Activated CD4-positive, alpha-beta T cell treated with anti-CD3 and anti-CD28 coated beads, Interleukin-2, amount 50 U/mL, for 48 hours (primary cell): Measurements from ENCODE around the gene CPB2.

Source experiments
- DNase-seq, 2 experiments: peaks; one replicate each; pipeline ENCODE4 v3.0.0-alpha.2; 2020

The CPB2 gene

DNA sequence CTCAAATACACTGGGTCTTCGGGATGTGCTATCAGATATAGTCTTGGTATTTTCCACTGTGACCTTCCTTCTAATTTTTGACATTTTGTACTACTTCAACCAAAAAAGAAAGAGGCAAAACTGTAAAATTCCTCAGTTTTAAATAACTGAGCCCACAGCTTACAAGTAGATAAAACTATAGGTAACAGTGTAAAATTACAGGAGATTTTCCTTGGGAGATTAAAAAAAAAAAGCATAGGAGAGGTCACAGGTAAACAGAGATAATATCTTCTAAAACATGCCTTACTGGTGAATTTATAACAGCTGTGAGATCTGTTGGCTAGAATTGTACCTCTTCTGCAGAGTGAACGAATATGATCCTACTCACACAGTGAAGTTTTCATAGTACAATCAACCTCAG, 59.4 kb downstream of the CPB2 start:
- no peak for DNase-seq

DNA sequence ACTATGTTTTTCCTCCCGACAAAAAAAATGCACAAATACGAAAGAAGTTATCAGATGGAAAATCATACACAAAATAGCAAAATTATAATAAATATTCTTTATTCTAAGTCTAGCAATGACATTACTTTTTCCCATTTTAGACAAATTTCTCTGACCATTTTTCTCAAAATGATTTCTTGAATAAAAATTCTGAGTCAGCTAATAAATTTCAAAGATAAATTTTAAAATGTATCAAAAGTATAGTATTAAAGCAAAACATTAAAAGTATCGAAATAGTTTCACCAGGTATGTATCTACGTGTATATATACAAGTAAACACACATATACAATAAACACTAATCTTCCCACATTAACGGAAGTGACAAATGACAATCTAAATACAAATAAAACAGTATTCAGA, 61.2 kb downstream of the CPB2 start:
- DNase-seq, result no peak

GRCh38 chr13:46041419-46041839, 63.4 kb downstream of the CPB2 start:
- DNase-seq, result no peak

GRCh38 chr13:46040763-46041162, 64.1 kb downstream of the CPB2 start:
- no peak for DNase-seq

DNA sequence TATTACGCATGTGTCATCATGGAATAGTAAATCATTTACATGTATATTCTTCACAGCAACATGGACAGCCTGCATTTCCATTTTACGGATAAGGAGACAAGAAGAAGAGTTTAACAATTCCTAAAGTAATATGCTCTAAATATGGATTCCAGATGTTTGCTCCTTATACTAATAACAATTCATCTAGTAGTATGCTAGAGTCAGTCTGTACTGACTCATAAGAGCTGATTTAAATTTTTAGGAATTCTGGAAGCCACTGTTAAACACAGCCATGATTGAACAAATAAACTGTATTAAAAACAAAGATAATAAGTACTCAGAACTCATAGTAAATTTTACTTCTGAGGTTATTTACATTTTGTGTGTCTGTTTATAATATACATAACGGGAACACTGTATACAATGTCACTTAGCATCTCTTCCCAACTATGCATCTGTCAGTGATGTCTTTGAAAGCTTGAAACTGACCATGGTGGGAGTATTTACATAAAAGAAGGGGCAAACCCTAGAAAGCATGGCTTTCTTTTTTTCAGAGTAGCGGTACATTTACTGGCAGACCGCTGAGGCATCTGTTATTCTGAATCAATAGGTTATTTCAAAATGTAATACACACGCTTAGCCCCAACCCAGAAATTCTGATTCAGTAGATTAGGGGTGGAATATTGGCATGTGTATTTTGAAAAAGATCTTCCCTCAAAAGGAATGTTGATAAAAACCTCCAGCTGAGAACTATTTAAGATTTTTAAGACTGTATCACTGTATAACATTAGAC, 65.2 kb downstream of the CPB2 start:
- DNase-seq, result no peak

DNA sequence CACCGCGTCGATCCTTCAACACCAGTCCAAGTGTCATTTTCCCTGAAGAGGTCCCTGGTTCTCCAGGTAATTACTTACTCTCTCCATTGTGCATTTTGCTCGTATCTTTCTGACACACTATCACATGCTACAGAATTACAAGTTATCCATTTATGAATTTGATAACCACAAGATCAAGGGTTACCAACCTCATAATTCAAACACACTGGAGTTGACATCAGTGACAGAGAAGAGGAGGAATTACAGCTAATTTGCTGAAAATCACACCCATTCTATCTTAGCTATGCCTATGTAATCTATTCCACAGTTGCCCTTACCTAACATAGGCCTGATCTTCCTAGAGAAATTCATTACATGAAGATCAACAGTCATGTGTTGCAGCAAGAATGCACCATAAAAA, 66.5 kb downstream of the CPB2 start:
- no peak for DNase-seq

DNA sequence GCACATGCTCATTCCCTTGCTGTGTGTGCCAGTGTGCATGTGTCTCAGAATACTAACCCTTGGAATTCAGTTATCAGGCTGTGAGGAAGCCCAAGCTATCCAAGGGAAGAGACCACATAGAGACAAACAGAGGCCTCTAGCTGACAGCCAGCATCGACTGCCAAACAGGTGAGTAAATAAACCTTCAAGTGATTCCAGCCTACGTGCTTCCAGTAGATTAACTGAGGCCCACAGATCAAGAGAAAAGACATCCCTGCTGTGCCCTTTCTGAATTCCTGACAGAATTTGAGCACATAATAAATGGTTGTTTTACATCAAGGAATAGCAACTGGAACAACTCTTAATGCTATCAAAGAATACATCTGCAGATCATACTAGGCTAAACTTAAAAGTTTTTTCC, 69.8 kb downstream of the CPB2 start:
- DNase-seq, result no peak

DNA sequence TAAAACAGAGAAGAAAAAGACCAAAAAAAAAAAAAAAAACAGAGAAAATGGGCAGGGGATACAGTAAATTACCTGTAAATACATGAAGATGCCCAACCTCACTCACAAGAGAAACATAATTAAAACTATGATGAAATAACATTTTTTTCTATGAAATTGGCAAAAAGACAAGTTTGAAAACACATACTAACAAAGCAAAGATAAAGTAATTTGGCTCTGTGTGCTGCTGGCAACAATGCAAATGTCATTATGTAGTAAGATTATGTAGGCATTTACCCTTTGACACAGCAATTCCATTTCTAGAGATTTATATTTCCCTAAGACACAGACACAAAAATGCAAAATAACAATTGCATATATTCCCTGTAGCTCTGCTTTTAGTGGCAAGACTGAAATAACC, 72.5 kb downstream of the CPB2 start:
- no peak for DNase-seq

GRCh38 chr13:46031581-46032263, 73.1 kb downstream of the CPB2 start:
- no peak for DNase-seq

GRCh38 chr13:46025157-46025556, 79.7 kb downstream of the CPB2 start:
- no peak for DNase-seq

- no peak for DNase-seq
Measured at GRCh38 chr13:46022481-46022880, 82.4 kb downstream of the CPB2 start.

GRCh38 chr13:46016216-46016615, 88.6 kb downstream of the CPB2 start:
- no peak for DNase-seq

DNA sequence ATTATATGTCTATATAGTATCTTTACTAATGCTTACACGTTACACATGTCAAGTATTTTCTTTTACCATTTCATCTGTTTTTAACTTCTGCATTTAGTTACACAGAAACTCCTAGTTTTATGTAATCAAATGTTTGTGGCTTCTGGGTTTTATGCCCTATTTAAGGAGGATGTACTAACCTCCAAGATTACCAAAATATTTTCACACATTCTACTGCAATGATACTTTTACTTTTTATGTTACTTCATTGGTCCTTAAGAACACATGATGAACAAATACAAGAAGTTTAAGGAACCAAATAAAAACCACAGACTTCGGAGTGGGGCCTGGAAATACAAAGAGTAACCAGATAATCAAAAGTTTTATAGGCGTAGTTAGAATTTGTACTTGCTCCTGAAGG, 89.5 kb downstream of the CPB2 start:
- DNase-seq, result no peak

DNA sequence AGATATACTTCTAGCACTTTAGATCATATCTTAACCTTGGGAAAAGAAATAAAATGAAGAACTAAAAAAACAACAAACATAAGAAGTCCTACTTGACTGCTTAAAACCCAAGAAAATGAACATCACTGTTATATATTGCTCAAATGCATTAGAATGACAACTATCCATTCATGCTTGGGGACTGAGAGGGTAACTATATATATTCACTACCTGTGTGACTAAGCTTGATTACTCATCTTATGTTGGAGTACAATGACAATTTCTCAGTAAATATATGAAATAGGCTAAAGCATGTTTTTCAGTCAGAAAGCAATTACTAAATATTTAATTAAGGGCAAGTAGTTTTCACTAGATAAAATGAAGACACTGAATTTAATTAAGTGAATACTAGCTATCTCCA, 92.4 kb downstream of the CPB2 start:
- no peak for DNase-seq

GRCh38 chr13:46010148-46010547, 94.7 kb downstream of the CPB2 start:
- DNase-seq, result no peak

GRCh38 chr13:46008631-46009030, 96.2 kb downstream of the CPB2 start:
- DNase-seq, result no peak

- no peak for DNase-seq
Measured at GRCh38 chr13:46006688-46007452, 98.0 kb downstream of the CPB2 start.

DNA sequence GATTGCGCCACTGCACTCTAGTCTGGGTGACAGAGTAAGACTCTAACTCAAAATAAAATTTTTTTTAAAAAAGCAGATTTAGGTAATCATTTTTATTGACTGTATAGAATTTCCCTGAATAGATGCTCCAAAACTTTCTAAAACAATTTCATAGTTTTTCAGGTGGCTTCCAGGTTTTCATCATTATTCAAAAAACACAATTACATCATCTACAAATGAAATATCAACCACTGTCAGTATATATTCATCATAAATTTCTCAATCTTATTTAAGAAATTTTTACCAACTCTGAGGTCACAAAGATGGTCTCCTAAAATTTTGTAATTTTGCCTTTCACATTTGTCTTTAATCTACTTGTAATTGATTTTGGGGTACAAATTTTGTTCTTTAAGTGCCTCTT, 100.3 kb downstream of the CPB2 start:
- DNase-seq, result no peak
